ENCODE measurements around the gene PRR33. TPM values are rescaled to one million over a fixed set of nuclear protein-coding genes. Genes with fewer than 3 reads are reported as not detected.
"Not testable (repeated sequence)": the region's sequence is repeated elsewhere in the genome, so short reads cannot be mapped to it uniquely, and the experiment has no call there.

The PRR33 gene
- polyA plus RNA-seq, 3 donors from 2014 or later = 0.35 TPM; not detected in 2

DNA sequence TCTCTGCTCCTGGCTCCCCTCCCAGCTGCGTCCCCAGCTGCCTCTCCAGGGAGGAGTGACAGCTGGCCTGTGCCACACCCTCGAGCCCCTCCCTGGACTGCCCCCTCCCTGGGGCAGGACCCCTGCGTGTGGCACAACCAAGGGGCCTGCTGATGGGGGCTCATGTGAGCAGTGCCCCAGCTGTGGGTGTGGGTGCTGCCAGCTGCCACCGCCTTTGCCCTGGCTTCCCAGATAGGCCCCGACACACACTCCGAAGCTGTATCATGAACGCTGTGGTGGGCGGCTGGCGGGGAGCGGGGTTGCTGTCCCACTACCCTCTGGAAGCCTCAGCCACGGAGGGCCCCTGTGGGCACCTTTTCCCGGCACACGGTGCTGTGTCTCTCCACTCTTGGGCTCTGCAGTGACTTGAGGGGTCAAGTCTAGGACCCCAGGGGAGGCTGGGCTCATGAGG, 15.8 kb downstream of the PRR33 start:
- Mint-ChIP-seq H3K27ac (peak overlapping the region in 2 of 6 donors; percentile 21 to 29), H3K4me1 (peaks cover 29 to 62% of the 10 kb centered on the region in 2 donors)
- H3K4me3 Mint-ChIP-seq; DNase-seq; H3K9me3 Mint-ChIP-seq; H3K27me3 Mint-ChIP-seq (ENCODE audit: low read depth in 3 of 3); H3K36me3 Mint-ChIP-seq: not testable (repeated sequence)

DNA sequence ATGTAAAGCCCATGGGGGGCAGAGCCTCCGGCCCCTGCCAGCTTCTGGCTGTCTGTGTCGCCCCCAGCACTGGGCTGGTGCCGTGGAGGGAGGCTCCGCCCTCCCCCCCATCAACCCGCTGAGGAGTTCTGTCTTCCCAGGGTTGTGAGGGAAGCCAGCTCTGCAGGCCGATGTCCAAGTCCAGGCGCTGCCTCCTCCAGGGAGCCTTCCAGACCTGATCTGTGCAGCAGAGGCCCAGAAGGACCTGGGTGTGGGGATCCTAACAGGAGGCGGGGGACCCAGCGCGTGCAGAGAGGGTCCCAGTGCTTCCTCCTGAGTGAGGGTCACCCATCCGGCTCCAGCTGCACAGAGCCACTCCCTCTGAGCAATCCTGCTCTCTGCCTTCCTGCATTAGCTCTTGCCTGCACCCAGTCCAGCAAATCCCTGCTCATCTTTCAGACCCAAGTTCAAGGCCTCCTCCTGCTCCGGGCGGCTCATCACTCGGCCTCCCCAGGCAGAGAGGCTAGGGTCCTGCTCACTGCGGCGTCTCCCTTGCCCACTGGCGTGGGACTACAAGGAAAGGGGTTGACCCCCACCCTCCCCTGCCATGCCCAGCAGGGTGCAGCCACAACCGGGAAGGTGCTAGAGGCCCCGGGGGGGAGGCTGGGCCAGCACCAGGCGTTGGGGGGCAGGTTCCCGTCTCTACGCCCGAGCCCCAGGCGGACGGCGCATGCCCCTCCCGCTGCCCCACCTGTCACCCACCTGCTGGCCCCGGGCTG, 16.4 kb downstream of the PRR33 start:
- peak overlapping the region in 5 of 6 donors; percentile 74 to 90 (median 80) for H3K27ac Mint-ChIP-seq
- DNase-seq = no peak
- H3K4me1 Mint-ChIP-seq = peaks cover 35 to 63% of the 10 kb centered on the region in 2 donors
- peak overlapping the region in 4 of 5 donors; percentile 14 to 62 (median 26) for H3K4me3 Mint-ChIP-seq
- H3K36me3 Mint-ChIP-seq = no peaks in the 10 kb centered on the region
- no peaks in the 10 kb centered on the region for H3K9me3 Mint-ChIP-seq
- peaks cover 0 to 8% (median 7%) of the 10 kb centered on the region in 3 donors for H3K27me3 Mint-ChIP-seq (ENCODE audit: low read depth in 3 of 3)

DNA sequence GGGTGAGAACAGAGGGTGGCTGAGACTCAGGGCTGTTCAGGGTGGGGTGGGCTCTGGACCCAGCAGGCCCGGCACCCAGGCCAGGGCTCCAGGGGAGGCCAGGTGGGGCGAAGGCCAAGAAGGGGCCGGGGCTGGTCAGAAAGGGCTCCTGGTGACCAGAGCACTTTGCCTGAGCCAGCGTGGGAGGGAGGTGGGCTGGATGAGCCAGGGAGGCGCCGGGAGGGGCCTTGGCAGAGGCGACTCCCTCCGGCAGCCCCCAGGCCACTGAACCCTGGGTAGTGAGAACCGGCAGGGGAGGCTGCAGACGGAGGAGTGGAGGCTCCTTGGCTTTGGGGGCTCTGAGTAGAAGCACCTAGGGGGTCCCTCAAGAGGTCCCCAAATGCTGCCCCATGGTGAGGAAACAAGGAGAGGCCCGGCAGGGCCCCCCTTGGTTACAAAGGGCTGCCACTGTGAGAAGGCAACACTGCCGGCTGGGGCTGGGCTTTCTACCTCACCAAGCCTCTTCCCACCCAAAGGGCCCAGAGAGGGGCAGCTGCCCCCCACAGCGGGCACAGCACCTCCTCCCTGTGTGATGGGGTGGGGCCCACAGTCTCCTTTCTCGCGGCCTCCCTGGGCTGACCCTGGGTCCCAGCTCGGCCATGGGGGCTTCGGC, 17.1 kb downstream of the PRR33 start:
- not testable (repeated sequence) for H3K27me3 Mint-ChIP-seq (ENCODE audit: low read depth in 3 of 3); H3K36me3 Mint-ChIP-seq; H3K9me3 Mint-ChIP-seq; DNase-seq; H3K4me3 Mint-ChIP-seq
- peak overlapping the region in 1 of 6 donors; percentile 40 for H3K27ac Mint-ChIP-seq
- peaks cover 42 to 67% of the 10 kb centered on the region in 2 donors for H3K4me1 Mint-ChIP-seq

DNA sequence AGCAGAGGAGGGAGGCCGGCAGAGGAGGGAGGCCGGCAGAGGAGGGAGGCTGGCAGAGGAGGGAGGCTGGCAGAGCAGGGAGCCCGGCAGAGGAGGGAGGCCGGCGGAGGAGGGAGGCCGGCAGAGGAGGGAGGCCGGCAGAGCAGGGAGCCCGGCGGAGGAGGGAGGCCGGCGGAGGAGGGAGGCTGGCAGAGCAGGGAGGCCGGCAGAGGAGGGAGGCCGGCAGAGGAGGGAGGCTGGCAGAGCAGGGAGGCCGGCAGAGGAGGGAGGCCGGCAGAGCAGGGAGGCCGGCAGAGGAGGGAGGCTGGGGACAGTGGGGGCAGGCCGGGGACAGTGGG, 17.9 kb downstream of the PRR33 start:
- not testable (repeated sequence) for DNase-seq, H3K36me3 Mint-ChIP-seq, H3K9me3 Mint-ChIP-seq
- H3K27me3 Mint-ChIP-seq (ENCODE audit: low read depth in 3 of 3) = peaks cover 2 to 12% (median 12%) of the 10 kb centered on the region in 3 donors
- peak overlapping the region in 2 of 5 donors; percentile 27 to 53 for H3K4me3 Mint-ChIP-seq
- peaks cover 50 to 71% of the 10 kb centered on the region in 2 donors for H3K4me1 Mint-ChIP-seq
- H3K27ac Mint-ChIP-seq = peak overlapping the region in 3 of 6 donors; percentile 40 to 84 (median 57)

DNA sequence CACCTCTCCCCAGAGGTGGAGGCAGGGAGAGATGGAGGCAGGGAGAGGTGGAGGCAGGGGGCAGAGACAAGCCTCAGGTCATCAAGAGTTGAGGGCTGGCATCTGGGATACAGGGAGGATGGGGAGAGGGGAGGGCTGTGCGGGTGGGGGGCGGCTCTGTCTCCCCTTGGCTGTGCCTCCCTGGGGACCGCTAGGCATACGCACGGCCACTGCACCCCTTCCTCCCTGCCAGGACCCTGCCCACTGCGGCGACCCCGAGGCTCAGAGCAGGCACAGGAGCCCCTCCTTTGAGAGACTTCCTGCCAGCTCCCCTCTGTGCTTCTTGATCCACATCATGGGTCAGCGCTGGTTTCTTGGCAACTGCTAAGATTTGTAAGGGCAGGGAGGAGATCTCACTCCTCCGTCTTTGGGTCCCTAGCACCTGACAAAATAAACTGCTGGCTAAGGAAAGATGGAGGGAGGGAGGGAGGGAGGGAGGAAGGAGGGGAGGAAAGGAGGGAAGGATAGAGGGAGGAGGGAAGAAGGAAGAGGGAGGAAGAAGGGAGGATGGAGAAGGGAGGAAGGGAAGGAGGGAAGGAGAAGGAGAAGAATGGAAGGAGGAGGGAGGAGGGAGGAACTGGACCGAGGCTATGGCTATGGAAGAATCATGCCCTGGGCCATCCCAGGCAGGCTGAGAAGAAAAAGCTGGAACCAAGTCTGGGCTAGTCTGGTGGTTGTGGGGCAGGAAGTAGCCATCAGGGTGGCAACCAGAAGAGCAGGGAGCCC, 18.5 kb downstream of the PRR33 start:
- Mint-ChIP-seq H3K27me3 (ENCODE audit: low read depth in 3 of 3) (peaks cover 2 to 12% (median 12%) of the 10 kb centered on the region in 3 donors), H3K9me3 (no peaks in the 10 kb centered on the region), H3K4me1 (peaks cover 51 to 72% of the 10 kb centered on the region in 2 donors), H3K4me3 (peak overlapping the region in 3 of 5 donors; percentile 27 to 59 (median 53)), H3K36me3 (no peaks in the 10 kb centered on the region), H3K27ac (peak overlapping the region; percentile 49 to 89 (median 79))
- no peak for DNase-seq

DNA sequence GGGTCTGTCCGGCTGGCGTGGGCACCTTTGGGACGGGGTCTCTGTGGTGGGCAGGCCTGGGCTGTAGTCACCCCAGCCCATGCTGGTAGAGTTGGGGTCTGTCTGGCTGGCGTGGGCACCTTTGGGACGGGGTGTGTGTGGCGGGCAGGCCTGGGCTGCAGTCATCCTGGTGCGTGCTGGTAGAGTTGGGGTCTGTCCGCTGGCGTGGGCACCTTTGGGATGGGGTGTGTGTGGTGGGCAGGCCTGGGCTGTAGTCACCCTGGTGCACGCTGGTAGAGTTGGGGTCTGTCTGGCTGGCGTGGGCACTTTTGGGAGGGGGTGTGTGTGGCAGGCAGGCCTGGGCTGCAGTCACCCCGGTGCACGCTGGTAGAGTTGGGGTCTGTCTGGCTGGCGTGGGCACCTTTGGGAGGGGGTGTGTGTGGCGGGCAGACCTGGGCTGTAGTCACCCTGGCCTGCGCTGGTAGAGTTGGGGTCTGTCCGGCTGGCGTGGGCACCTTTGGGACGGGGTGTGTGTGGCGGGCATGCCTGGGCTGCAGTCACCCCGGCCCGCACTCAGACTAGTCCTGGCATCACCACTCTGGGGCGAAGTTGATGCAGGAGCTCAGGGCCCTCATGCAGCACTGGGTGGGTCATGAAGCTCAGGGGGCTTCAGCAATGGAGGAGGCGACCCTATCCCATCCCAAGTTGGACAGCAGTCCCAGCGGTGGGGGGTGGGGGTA, 19.3 kb downstream of the PRR33 start:
- H3K4me3 Mint-ChIP-seq = peak overlapping the region; percentile 20 to 89 (median 59)
- H3K4me1 Mint-ChIP-seq = peaks cover 56 to 72% of the 10 kb centered on the region in 2 donors
- H3K36me3 Mint-ChIP-seq = no peaks in the 10 kb centered on the region
- peaks cover 2 to 12% (median 12%) of the 10 kb centered on the region in 3 donors for H3K27me3 Mint-ChIP-seq (ENCODE audit: low read depth in 3 of 3)
- H3K9me3 Mint-ChIP-seq = no peaks in the 10 kb centered on the region
- H3K27ac Mint-ChIP-seq = peak overlapping the region; percentile 59 to 89 (median 77)
- no peak for DNase-seq

DNA sequence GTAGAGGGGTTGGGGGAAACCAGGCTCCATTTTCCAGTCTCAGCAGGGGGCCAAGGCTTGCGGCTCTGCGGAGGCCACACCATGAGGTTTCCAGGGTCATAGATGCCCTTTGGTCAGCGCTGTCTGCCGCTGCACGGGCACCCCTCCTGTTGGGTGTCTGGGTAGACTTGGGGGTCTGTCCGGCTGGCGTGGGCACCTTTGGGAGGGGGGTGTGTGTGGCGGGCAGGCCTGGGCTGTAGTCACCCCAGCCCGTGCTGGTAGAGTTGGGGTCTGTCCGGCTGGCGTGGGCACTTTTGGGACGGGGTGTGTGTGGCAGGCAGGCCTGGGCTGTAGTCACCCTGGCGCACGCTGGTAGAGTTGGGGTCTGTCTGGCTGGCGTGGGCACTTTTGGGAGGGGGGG, 20.2 kb downstream of the PRR33 start:
- Mint-ChIP-seq H3K36me3 (no peaks in the 10 kb centered on the region), H3K4me1 (peaks cover 56 to 74% of the 10 kb centered on the region in 2 donors), H3K27me3 (ENCODE audit: low read depth in 3 of 3) (peaks cover 2 to 13% (median 12%) of the 10 kb centered on the region in 3 donors), H3K4me3 (peak overlapping the region; percentile 20 to 89 (median 85)), H3K27ac (peak overlapping the region; percentile 53 to 96 (median 92)), H3K9me3 (no peaks in the 10 kb centered on the region)
- no peak for DNase-seq

DNA sequence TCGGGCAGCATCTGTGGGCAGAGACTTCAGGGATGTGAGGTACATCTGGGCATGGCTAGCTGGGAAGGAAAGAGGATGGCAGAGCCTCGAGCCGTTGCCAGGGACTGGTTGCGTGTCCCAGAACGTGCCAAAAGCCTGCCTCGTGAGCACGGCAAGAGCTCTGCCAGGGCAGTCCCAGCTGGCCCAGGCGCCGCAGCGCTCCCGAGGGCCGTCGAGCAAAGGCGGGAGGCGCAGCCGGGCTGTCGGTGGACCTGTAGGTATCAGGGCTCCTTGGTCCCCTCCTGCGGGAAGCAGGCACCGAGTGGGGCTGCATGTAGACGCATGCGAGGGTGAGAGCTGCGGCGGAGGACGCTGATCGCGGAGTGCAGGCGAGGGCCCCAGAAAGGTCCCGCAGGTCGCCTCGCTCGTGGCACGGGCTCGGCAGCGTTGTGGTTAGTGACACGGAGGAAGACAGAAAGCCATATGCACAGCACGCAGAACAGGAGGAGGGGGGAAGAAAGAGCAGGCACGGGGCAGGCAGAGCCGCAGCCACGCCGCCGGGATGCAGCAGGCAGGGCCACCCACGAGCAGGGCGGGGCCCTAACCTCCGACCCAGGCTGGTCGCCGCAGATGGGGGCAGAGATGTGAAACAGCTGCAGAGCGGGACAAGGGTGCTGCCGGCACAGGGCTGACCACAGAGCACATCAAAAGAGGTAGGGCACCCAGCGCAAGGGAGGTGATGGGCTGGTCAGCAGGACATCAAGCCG, 20.8 kb downstream of the PRR33 start:
- DNase-seq = peak; percentile 67 to 79 (median 73)
- H3K4me1 Mint-ChIP-seq = peaks cover 60 to 70% of the 10 kb centered on the region in 2 donors
- H3K27ac Mint-ChIP-seq = peak overlapping the region; percentile 74 to 96 (median 92)
- peak overlapping the region; percentile 77 to 89 (median 85) for H3K4me3 Mint-ChIP-seq
- no peaks in the 10 kb centered on the region for H3K9me3 Mint-ChIP-seq
- H3K36me3 Mint-ChIP-seq = no peaks in the 10 kb centered on the region
- H3K27me3 Mint-ChIP-seq (ENCODE audit: low read depth in 3 of 3) = peaks cover 2 to 15% (median 12%) of the 10 kb centered on the region in 3 donors

DNA sequence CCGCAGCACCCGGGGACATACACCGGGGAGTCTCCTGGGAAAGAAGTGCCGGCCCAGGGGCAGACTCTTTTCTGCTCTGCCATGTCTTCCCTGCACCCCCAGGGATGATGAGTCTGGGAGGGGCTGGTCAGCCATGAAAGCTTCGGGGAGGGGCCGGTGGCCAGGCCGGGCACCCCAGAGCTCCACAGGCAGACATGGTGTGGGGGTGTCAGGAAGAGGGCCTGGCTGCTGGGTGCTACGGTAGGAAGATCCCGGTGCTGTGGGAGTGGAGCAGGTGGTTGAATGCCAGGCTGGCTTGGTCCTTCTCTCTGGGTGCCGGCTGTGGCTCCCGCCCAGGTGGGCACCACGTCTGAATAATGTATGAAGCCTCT, 21.4 kb downstream of the PRR33 start:
- Mint-ChIP-seq H3K4me1 (peaks cover 63 to 74% of the 10 kb centered on the region in 2 donors), H3K9me3 (no peaks in the 10 kb centered on the region), H3K4me3 (peak overlapping the region; percentile 77 to 89 (median 85)), H3K27ac (peak overlapping the region; percentile 74 to 96 (median 92)), H3K36me3 (no peaks in the 10 kb centered on the region), H3K27me3 (ENCODE audit: low read depth in 3 of 3) (peaks cover 3 to 15% (median 14%) of the 10 kb centered on the region in 3 donors)
- DNase-seq = no peak

DNA sequence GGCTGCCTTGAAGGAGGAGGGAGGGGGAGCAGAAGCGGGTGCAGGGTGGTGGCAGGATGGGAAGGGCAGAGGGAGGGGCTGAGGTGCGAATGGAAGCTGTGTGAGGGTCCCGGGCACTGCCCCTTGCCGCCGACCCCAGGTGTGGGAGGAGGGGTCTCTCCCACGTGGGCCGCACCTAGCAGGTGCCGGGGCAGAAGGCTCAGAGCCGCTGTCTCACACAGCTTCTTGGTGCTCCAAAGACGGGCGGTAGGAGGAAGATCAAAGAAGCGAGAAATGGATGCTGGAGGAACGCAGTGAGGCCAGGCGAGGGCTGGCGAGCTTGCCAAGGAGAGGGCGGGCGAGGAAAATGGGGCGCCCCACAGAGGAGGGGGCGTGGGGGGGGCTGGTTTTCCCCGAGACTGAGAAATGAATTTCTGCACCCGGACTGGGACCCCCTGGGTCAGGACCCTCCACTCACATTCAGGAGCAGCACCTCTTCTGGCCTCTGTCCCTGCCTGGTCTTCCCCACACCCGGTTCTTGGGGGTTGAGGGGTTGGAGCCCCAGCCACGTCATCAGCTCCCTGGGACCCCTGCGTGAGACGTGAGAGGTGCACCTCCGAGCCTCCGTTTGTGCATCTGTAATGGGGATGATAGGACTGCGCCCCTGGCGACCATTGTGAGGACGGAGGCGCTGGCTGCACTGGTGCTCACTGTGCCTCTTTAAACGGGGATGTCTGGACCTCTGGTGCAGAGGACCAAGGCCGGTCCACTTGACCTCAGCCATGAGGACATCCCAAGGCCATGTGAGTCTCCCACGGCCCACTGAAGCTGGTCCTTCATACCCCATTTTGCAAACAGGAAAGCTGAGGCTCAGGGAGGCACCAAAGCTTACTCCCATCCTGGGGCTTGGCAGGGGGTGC, 22.0 kb downstream of the PRR33 start:
- no peaks in the 10 kb centered on the region for H3K36me3 Mint-ChIP-seq
- H3K4me1 Mint-ChIP-seq = peaks cover 60 to 76% of the 10 kb centered on the region in 2 donors
- H3K27me3 Mint-ChIP-seq (ENCODE audit: low read depth in 3 of 3) = peaks cover 4 to 15% (median 14%) of the 10 kb centered on the region in 3 donors
- H3K9me3 Mint-ChIP-seq = no peaks in the 10 kb centered on the region
- peak overlapping the region; percentile 72 to 96 (median 86) for H3K27ac Mint-ChIP-seq
- no peak for DNase-seq
- H3K4me3 Mint-ChIP-seq = peak overlapping the region; percentile 54 to 89 (median 85)

DNA sequence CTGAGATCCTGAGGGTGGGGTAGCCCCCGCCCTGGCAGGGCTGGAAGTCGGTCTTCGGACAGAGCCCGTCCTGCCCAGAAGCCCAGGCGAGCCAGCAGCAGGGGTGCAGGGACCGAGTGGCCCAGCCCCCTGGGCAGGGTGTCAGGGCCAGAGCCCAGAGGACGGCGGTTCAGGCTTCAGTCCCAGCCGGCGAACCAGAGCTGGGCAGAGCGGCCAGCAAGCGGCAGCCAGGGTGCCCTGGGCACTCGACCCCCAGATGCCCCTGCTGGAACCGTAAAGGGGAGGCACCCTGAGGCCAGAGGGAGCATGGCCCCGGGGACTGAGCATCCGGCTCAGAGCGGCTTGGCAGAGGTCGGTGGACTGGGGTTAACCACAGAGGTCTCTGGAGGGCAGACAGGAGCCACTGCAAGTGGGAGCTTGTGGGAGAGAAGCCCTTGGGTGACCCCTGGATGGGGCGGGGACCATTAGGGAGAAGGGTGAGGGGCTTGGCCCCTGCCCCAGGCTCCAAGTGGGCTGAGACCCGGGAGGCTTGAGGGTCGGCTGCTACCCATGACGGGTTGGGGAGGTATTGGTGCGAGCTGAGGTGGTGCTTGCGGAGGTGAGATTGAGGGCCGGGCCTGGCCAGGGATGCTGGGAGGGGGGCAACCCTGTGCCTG, 22.9 kb downstream of the PRR33 start:
- Mint-ChIP-seq H3K27ac (peak overlapping the region in 5 of 6 donors; percentile 64 to 82 (median 79)), H3K9me3 (no peaks in the 10 kb centered on the region), H3K36me3 (no peaks in the 10 kb centered on the region), H3K4me3 (peak overlapping the region; percentile 24 to 64 (median 59)), H3K4me1 (peaks cover 60 to 81% of the 10 kb centered on the region in 2 donors), H3K27me3 (ENCODE audit: low read depth in 3 of 3) (peaks cover 4 to 19% (median 14%) of the 10 kb centered on the region in 3 donors)
- peak in 2 of 3 donors; percentile 39 to 41 for DNase-seq

All from immature natural killer cell (primary cell).